ENCODE results near the gene NFASC.

Gene NFASC

DNA sequence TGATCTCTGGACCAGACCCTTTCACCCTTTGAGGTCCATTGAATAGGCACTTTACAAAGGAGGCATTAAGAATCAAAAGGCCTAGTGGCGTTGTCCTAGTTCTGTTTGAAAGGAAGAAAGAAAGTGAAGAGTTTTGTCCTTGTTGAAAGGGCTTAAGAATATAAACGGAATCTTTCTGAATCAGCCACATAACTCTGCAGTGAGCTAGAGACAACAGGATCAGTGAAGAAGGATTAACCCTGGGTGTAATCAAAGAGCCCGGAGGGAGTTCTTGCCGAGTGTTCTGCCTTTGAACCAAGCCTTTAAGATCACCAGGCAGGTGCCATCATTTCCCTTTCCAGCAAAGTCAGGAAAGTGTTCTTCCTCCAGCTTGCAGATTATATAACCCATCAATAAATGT, 117.5 kb downstream of the NFASC start:
- DNase-seq: no peak

DNA sequence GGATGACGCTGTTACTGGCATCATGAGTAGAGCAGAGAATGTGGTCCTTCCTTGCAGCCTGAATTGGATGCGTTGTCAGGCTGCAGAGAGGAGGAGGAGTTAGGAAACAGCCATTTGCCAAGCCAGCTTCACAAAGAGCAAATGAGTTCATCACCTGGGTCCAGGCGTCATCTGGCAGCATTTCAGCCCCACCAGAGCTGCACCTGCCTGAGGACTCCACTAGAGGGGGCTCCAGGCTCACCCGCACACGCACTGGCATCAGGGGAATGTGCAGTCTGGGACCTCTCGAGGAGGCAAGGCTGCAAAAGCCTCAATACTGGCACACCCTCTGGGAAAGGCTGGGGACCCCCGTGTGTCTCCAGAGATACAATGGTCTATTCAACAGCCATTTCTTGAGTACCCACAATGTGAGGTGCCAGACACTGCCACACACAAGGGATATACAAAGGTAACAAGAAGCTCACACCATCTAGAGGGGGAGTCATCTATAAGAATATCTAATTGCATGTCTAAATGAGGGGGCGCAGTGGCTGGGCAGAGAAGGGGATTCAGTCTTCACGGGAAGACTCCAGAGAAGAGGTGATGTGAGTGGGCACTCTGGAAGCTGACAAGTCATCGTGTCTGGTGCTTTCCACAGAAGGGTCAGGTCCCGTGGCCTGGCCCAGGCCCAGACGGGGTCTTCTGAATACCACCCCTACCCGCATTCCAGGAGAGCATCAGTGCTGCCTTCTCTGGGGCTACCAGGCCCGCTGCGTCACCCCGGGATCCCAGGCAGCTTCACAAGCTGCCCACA, 118.8 kb downstream of the NFASC start:
- peak; percentile 47 for DNase-seq

DNA sequence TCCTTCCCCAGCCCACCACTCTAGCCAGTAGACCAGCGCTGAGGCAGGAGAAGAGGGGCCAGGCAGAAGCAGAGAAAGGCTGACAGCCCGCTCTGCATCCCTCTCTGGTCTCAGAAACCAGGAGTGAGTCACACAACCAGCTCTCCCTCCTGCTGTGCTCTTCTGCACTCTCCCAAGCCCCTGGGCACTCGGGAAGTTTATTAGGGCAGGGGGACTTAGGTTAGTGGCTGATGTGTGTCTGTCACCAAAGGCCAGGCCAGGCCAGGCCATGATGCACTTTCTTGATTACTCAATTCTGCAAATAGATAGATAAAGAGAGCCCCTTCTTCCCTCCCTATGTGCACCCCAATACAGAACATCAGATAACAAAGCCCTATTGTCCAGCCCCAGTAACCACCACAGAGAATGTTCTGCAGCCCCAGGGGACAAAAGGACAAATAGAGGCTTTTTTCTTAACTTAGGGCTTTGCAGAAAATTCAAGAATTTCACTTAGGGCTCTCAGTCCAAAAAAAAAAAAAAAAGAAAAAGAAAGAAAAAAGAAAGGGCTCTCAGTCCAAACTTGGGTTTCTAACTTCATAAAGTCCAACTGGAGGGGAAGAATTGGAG, 119.5 kb downstream of the NFASC start:
- no peak for DNase-seq

DNA sequence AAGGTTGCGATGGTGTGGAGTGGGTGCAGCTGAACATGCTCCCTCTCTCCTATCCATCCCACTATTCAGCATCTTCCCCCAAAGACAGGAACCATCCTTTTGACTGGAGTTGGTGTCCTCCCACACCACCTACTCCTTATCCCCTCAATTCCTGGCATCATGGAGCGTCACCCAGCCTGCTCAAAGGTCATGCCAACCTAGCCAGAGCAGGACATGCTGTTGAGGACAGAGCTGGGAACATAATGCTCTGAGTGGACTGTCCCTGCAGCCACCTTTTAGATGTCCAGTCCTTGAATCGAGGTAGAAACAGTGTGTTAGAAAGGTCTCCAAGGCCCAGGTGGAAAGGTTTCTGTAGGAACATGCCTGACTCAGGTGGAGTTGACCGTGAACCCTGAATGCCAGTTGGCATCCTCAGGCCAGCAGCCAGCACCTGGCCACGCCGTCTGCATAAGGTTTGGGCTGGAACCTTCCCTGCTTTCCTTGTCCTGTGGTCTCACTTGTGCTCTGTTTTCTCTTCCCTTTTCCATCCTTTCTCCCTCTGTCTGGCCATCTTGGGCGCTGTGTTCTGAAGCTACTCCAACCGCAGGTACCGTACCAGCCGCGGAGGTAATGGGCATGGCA, 120.2 kb downstream of the NFASC start:
- DNase-seq: no peak

DNA sequence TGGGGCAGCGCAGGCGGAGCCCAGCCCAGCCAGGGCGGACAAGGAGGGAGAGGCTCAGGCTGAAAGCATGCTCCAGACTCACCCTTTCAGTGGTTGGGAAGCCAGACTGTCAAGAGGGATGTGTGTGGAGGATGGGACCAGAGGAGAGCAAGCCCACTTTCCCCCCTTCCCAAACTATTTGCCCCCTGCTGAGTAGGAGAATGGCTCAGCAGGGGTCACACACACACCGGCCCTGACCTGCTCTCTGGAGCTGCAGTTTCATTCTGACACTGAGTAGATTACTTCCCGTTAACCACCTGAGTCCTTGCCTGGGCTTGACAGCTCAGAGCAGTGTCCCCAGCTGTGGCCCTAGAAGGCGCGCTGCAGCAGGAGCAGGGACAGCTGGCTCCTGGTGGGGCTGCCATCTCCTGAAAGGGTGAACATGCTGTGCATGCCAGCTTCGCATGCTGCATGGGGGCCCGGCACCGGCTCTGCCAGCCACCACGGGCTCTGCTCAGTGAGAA, 120.7 kb downstream of the NFASC start:
- peak; percentile 66 for DNase-seq

DNA sequence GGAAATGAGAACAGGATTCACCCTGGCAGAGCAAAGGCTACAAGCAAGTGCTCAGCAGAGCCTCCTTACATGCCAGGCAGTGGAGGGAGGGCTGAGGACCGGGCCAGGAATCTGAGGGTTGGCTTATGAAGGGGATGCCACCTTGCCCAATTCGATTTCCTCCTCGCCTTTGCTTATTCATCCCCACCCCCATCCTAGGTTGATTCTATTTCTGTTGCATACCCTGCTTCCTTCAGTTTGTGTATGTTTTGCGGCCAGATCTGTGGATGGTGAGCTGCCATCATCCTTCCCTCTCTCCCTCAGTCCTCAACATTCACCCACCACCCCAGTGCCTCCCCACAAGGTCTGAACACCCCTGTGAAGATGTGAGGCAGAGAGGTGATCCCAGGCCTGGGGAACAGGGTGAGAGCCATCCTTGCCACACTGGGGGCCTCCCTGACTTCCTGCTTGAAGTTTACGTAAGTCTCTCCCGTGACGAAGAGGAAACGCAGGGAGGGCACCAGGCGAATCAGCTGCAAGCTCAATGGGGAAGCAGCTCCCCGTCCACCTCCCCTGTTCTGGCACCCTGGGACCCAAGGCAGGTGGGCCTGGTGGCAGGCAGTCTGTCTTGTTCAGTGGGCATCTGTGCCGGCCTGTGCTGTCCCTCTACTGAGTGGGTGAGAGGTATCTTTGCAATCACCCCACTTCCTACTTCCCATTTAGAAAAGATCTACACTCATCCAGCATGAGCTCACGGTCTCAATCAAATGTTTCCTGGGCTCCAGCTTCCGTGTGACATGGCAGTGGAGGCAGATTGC, 121.7 kb downstream of the NFASC start:
- no peak for DNase-seq

DNA sequence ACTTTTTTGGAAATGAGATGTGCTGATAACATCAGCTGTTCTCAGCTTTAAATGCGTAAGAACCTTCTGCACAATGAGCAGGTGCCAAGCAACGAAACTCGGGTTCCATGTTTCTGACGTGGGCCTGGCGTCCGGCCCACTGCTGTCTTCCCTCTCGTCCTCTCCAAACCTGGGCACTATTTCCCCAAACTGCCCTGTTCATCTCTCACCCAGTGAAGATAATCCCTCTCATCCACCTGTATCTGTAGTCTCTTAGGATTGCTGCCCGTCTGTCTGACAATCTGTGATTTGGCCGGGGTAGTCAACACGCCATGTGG, 122.3 kb downstream of the NFASC start:
- DNase-seq: no peak

DNA sequence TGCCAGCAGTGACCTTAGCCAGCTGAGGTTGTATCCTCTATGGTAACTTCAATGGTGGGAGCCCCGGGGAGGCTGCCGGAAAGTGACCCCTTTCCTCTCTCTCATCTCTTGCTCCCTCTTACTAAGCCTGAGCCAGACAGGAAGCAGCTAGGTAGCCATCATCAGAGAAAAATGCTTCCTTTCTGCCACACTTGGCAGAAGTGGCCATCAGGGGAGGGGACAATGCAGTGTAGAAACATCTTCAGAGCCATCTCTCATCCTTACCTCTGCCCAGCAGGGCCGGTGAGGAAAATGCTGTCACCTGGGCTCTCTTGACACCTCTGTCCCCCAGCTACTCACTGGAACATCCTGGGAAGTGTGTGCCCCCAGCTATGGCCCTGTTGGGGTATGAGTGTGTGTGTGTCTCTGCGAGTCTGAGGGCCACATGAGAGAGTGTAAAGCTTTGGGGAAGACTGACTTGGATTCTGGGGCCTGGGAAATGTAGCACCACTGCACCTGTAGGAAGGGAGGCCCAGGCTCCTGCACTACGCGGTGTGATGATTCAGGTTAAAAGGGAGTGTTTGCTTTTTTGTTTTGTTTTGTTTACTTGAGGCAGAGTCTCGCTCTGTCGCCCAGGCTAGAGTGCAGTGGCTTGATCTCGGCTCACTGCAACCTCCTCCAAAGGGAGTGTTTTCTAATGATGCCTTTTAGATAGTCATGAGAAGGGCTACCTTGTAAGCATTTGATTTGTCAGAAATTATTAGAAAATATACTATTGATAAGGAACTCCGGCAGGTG, 123.6 kb downstream of the NFASC start:
- DNase-seq: peak; percentile 14

DNA sequence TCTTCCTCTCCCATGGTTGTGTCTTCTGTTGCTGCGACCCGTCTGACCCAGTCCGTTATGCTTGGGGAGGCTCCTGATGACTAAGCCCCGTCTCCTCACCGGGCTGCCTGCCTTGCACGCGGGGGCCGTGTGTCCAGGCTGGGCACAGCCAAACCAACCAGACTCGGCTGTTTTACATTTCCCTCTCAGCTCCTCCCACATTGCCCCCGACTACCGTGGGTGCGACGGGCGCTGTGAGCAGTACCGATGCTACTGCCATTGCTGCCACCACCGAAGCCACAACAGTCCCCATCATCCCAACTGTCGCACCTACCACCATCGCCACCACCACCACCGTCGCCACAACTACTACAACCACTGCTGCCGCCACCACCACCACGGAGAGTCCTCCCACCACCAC, 126.3 kb downstream of the NFASC start:
- no peak for DNase-seq

DNA sequence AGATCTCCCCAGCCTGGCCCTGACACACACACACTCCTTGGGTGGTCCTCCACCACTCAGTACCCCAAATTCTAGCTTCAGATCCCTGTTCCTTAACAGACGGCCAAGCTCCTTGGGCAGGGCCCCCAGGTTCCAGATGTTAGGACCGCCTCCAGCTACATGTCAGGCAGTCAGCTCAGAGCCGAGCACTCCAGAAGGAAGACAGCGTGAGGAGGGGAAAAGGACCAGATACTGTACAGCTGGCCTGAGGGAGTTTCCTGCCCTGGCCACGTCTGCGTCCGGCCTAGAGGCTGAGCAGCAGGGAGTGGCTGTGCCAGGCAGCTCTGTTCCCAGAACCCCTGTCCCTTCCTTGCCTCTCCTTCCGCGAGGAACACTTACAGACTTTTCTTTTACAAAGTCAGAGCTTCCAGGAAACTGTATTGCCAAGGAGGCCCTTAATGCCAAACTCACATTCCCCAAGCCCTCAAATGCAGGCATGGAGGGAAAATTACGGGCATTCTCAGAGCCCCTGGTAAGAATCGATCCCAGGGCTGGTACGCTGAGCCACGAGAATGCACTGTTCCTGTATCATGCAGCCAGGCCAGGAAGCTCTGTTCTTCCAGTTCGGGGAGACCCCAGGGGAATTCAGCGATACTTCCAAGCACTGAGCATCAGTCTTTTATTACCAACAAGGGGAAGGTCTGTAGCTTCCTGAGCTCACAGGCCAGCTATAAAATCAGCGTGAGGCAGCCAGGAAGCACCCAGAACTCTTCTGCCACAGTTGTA, 127.1 kb downstream of the NFASC start:
- DNase-seq: no peak

DNA sequence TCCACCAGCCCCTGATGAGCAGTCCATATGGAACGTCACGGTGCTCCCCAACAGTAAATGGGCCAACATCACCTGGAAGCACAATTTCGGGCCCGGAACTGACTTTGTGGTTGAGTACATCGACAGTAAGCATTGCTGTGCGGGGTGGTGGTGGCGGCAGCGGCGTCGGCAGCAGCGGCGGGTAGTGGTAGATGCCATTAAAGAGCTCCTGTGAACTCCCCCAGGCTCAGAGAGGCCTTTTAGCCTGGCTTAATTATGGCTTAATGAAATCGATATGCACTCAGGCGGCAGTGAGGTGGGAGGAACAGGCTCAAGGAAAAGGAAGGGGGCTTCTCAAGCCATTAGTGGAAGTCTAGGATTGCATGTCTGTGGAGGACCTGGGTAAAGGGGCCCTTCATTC, 130.5 kb downstream of the NFASC start:
- no peak for DNase-seq

DNA sequence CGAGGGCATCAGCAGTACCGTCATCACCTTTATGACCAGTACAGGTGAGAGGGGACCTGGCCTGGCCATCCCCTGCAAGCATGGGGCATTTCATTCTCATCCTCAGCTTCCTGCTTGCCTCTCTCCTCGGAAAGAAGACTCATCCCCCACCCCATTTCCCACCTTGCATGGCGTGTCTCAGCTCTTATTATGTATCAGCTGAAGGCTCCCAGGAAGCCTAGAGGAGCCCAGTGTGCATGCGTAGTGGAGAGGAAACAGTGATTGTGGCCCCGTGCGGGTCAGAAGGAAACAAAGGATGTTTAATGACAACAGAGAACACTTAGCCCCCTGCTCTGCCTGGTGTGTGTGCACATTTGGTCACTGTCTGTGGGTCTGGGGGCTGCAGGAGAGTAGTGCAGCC, 132.0 kb downstream of the NFASC start:
- DNase-seq: no peak

DNA sequence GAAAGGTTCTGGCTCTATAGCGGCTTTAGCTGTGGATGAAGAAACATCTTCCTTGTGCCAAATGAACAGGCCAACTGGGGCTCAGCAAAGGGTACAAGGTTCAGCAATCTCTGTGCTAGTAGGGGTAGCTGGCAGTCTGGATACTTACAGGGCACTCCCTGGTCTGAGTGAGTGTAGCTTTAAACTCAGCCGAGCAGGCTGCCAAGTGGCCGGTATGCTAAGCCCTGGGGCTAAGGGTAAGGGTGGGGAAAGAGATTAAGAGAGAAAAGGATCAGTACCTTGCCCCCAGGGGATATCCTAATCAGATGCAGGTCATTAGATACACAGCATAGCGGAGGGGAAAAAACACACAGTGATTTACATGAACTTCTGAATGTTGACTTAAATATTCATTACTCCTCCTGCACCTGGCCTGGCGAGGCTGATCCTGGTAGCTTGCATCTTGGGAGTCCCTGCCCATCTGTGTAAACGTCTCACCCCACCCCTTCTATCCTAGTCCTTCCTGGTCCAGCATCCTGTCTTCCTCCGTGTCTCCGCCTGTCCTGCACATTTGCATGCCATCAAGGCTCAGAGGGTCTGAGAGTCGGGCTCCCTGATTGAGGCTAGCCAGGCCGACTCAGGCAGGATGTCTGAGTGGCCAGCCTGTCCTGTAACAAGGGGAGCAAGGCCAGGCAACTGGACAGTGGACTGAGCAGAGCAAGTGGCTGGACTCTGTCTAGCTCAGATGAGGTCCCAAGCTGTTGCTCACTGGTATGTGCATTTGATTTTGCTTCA, 132.9 kb downstream of the NFASC start:
- no peak for DNase-seq

DNA sequence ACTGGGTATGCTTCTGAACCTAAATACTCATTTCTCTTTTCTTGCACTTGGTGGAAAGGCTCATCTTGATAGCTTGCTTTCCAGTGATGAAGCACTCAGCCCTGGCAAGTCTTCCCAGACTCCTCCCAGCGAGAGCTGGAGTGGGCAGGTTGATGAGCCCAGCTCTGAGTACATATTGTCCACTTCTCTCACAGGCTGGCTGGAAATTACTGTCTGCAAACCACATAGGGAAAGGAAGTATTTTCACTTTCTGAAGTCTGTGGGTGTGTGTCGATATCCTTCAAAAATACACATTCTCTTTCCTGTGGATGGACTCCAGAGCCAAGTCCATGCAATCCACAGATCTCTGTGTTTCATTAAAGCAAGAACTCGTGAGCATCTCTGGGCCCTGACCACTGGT, 133.7 kb downstream of the NFASC start:
- no peak for DNase-seq

DNA sequence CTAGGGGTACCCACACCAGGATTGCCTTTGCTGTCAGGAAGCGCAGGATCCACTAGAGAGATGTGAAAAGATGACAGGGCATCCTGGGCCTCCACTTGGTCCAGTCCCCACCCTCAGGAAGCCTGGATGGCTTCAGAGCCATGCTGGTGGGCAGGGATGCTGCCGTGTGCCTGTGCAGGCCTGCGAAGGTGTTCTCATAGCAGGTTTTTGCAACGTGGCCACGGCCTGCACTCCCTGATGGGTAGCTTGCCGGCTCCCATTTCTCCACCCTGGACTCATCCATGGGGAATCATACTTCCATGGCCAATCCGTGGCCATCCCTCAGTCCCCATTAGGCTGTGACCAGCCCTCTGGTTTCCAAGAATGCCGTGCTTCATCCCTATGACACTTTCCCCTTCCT, 138.2 kb downstream of the NFASC start:
- DNase-seq: no peak

DNA sequence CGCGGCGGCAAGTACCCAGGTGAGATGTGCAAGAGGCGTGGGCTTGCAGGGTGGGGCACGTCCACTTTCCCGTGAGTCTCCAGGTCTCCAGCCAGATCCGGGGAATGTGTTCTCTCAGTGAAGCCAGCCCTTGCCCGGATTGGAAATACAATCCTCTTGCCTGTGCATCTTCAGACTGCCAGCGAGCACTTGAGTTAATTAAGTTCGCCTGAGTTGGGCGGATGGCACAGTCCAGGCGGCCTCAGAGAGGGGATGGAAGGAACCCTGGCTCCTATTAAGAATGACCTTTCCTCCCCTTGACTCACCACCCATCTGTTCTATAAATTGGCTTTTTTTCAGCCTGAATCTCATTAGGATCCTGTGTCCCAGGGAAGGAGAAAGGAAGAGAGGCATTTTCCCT, 139.0 kb downstream of the NFASC start:
- no peak for DNase-seq

DNA sequence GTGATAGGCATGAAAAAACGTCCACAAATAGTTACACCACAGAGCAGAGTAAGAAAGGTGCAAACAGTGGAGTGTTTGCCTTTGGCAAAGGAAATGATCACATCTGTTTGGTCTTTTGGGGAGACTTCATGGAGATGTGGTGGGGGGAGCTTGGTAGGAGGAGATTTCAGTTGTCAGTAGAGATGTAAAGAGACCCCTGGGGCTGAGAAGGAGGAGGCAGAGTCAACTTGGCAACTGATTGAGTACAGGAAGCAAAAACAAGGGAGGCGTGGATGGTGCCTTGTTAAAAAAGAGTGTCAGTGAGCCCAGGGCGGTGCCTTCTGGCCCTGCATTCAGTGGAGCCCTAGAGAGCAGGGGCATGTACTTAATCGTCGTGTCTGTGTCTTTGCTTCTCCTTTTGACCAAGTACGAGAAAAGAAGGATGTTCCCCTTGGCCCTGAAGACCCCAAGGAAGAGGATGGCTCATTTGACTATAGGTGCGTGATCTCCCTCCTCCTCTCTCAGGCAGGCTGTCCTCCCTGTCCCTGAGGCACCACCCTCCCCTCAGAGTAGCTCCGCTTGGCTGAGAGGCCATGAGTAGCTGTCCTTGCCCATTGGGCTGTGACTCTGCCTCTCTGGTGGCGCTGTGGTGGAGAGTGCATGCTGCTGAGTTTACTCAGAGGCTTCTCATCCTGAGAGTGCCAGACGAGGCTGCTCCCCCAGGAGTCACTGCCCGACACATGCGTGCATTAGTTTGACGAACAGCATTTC, 141.9 kb downstream of the NFASC start:
- peak; percentile 42 for DNase-seq

DNA sequence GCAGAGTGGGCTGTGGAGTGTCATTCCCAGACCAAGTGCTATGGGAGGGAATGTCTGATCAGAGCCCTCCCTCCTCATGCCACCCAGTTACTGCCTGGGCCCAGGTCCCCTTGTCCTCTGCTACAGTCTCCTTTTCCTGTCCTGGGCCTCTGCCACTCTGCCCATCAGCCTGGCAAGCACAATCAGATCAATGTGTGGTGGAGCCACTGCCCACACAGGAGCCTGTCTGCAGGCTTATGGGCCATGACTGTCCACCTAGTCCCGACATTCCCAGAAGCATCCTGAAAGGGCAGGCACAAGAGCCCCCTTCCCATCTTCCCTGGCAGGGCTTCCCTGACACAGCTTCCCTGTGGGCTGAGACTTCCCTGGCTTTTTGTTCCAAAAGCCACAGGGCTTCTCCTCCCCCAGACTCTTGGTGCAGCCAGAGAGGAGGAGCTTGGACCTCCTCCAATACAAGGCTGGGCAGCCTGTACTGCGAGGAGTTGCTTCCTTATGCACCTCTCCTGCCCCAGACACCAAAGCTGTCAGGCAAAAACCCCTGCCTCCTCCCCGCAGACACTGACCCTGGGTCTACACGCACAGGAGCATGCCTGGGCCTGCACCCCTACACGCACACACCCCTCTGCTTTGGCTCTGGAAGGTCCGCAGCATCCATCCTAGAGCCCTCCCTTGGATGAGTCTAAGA, 143.2 kb downstream of the NFASC start:
- peak; percentile 69 for DNase-seq

DNA sequence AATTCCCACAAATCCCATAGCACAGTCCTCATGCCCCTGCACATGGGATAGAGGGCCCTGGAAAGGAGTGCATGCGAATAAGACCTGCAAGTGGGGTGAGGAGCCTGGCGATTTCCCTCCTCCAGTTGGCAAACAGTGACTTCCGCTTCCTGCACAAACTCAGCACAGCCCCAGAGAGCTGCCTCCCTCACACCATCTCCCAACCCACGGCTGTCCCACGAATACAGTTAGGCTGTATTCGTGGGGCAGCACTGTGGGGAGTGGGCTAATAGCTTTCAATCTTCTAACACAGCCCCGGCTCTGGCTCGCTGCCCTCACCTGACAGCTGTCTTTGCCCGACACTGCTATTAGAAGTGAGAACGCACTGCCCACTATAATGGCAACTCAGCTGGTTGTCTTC, 144.1 kb downstream of the NFASC start:
- no peak for DNase-seq

DNA sequence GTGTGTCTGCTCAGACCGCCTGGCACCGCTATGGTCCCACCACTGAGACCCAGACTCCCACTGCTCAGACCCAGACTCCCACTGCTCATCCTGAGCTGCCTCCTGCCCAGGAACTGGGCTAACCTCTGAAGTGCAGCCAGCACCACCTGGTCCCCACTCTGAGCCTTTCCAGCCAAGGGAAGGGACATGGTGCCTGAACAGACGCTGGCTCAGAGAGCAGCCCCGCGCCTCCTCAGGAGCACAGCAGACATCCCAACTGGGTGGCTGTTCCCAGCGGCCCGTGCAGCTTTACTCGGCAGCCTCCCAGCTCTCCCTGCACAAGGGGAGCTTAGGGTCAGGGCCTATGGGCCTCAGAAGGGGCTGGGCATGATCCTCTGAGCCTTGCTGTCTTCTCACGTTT, 144.6 kb downstream of the NFASC start:
- no peak for DNase-seq
